Suprapubic skin (tissue), 4 donors: ENCODE measurements around the gene HPSE2. TPM values are rescaled to one million over a fixed set of nuclear protein-coding genes. Genes with fewer than 3 reads are reported as not detected.

Experiments used
- DNase-seq, 2 donors: peaks; one replicate each; pipeline ENCODE4 v3.0.0-alpha.2; 2019; ENCODE audit warnings: low spot score in 2 of 2
- H3K27ac ChIP-seq: fragments of 200-600 bp; sonication (generic); one replicate; pipeline ENCODE4 v1.5.1; 2019
- H3K27me3 ChIP-seq: fragments of 200-600 bp; sonication (generic); one replicate; pipeline ENCODE4 v1.5.1; 2019
- H3K36me3 ChIP-seq: fragments of 200-600 bp; sonication (generic); one replicate; pipeline ENCODE4 v1.5.1; 2019
- H3K4me1 ChIP-seq: fragments of 200-600 bp; sonication (generic); one replicate; pipeline ENCODE4 v1.5.1; 2019
- H3K4me3 ChIP-seq: fragments of 200-600 bp; sonication (generic); one replicate; pipeline ENCODE4 v1.5.1; 2019; ENCODE audit warnings: mild to moderate bottlenecking
- H3K9me3 ChIP-seq: fragments of 200-600 bp; sonication (generic); one replicate; pipeline ENCODE4 v1.5.1; 2019
- CTCF ChIP-seq, 2 donors: fragments of 200-600 bp in 1 of 2; fragments of 450-650 bp in 1 of 2; sonication (generic) in 1 of 2; IDR thresholded peaks; one replicate each; pipeline ENCODE4 v1.5.1; 2016 to 2019; ENCODE audit warnings: antibody characterized with exemption in 2 of 2, mild to moderate bottlenecking in 1 of 2, moderate library complexity in 1 of 2
- EP300 ChIP-seq: sonication (generic); formaldehyde crosslinking; IDR thresholded peaks from one replicate; pipeline ENCODE4 v1.6.1; 2017; ENCODE audit warnings: antibody characterized with exemption
- POLR2A ChIP-seq, 2 donors: fragments of 450-650 bp; IDR thresholded peaks; one replicate each; pipeline ENCODE4 v1.6.1; 2017; ENCODE audit warnings: antibody characterized with exemption in 2 of 2, mild to moderate bottlenecking in 2 of 2, moderate library complexity in 2 of 2
- POLR2AphosphoS5 ChIP-seq, 3 donors: sonication (generic); formaldehyde crosslinking; IDR thresholded peaks; one replicate each; pipeline ENCODE4 v1.6.1; 2017; ENCODE audit warnings: antibody characterized with exemption in 3 of 3
- WGBS: methylation state at CpG from one replicate; pipeline ENCODE4 v1.1.5; 2018; 5-methylcytosine and 5-hydroxymethylcytosine counted together
- total RNA-seq, 4 donors: library from RNA; depleted of rRNA; stranded (reverse); fragments of >200 nt; gene quantifications; one replicate each; pipeline ENCODE4 v1.1.0, GENCODE V29; 2016

The HPSE2 gene
- total RNA-seq, 4 donors from 2014 or later: 0.95 to 1.3 (median 0.99) TPM

- no peak for DNase-seq
- no peaks in the 10 kb centered on the region for H3K9me3 ChIP-seq
- no peak overlapping the region for H3K4me3 ChIP-seq
- 80% methylated on average over 2 of the region's 2 CpGs for WGBS
- no peaks in the 10 kb centered on the region for H3K27me3 ChIP-seq
- no peak overlapping the region for H3K27ac ChIP-seq
- TF ChIP-seq CTCF (IDR thresholded peaks at IDR 0.05): no peak
- no peak for TF ChIP-seq EP300
- TF ChIP-seq POLR2AphosphoS5 (IDR thresholded peaks at IDR 0.05): no peak
- no peak for TF ChIP-seq POLR2A (IDR thresholded peaks at IDR 0.05)
- H3K36me3 ChIP-seq: no peaks in the 10 kb centered on the region
- H3K4me1 ChIP-seq: no peaks in the 10 kb centered on the region
Observed at GRCh38 chr10:98848361-98848760, 387.3 kb downstream of the HPSE2 start.

DNA sequence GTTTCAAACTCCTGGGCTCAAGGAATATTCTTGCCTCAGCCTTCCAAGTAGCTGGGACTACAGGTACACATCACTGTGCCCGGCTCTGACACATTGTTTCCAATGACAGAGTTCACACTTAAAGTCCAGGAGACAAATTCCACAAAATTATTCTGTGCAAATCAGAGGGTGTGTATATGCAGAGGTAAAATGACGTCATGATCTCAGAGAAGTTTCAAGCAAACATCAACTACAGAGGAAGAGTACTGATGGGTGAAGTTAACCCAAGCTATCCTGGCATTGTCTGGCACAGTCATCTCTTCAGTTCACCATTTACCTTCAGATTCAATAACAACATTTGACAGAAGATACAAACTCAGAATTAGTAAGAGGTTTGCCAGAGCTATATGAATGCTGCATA is 388.9 kb downstream of the HPSE2 start:
- Histone ChIP-seq H3K9me3 (no peaks in the 10 kb centered on the region), H3K27me3 (no peaks in the 10 kb centered on the region), H3K36me3 (no peaks in the 10 kb centered on the region), H3K27ac (no peak overlapping the region), H3K4me3 (no peak overlapping the region), H3K4me1 (no peaks in the 10 kb centered on the region)
- no peak for DNase-seq
- 86% methylated on average over 2 of the region's 2 CpGs for WGBS
- TF ChIP-seq EP300 (no peak), CTCF (IDR thresholded peaks at IDR 0.05) (no peak), POLR2A (IDR thresholded peaks at IDR 0.05) (no peak), POLR2AphosphoS5 (IDR thresholded peaks at IDR 0.05) (no peak)

GRCh38 chr10:98833542-98833941 is 402.1 kb downstream of the HPSE2 start:
- no peak overlapping the region for H3K4me3 ChIP-seq
- TF ChIP-seq CTCF (IDR thresholded peaks at IDR 0.05) (no peak), POLR2AphosphoS5 (IDR thresholded peaks at IDR 0.05) (no peak), POLR2A (IDR thresholded peaks at IDR 0.05) (no peak), EP300 (no peak)
- no peaks in the 10 kb centered on the region for H3K9me3 ChIP-seq
- 79% methylated on average over 1 of the region's 1 CpG for WGBS
- no peaks in the 10 kb centered on the region for H3K4me1 ChIP-seq
- no peak overlapping the region for H3K27ac ChIP-seq
- no peaks in the 10 kb centered on the region for H3K27me3 ChIP-seq
- H3K36me3 ChIP-seq: no peaks in the 10 kb centered on the region
- DNase-seq: no peak

- no peaks in the 10 kb centered on the region for H3K4me1 ChIP-seq
- WGBS: 67% methylated on average over 2 of the region's 2 CpGs
- DNase-seq: no peak
- no peaks in the 10 kb centered on the region for H3K36me3 ChIP-seq
- H3K9me3 ChIP-seq: no peaks in the 10 kb centered on the region
- no peaks in the 10 kb centered on the region for H3K27me3 ChIP-seq
- TF ChIP-seq POLR2A (IDR thresholded peaks at IDR 0.05): no peak
- TF ChIP-seq CTCF (IDR thresholded peaks at IDR 0.05): no peak
- TF ChIP-seq POLR2AphosphoS5 (IDR thresholded peaks at IDR 0.05): no peak
- no peak overlapping the region for H3K27ac ChIP-seq
- no peak overlapping the region for H3K4me3 ChIP-seq
Observed at GRCh38 chr10:98832738-98833137, 402.9 kb downstream of the HPSE2 start.

- no peak overlapping the region for H3K4me3 ChIP-seq
- no peak overlapping the region for H3K27ac ChIP-seq
- TF ChIP-seq POLR2A (IDR thresholded peaks at IDR 0.05): no peak
- no peak for TF ChIP-seq POLR2AphosphoS5 (IDR thresholded peaks at IDR 0.05)
- TF ChIP-seq CTCF (IDR thresholded peaks at IDR 0.05): no peak
- TF ChIP-seq EP300: no peak
- no peaks in the 10 kb centered on the region for H3K9me3 ChIP-seq
- 36% methylated on average over 3 of the region's 3 CpGs for WGBS
- no peaks in the 10 kb centered on the region for H3K36me3 ChIP-seq
- no peaks in the 10 kb centered on the region for H3K27me3 ChIP-seq
- DNase-seq: no peak
- H3K4me1 ChIP-seq: no peaks in the 10 kb centered on the region
Observed at GRCh38 chr10:98832196-98832595, 403.5 kb downstream of the HPSE2 start.
